Stimulated activated CD8-positive, alpha-beta memory T cell treated with anti-CD3 and anti-CD28 coated beads, Interleukin-4, amount 100 ng/mL, for 24 hours (primary cell): Measurements from ENCODE around the gene PITRM1.

ENCODE experiments used
- DNase-seq: peaks from one replicate; pipeline ENCODE4 v3.0.0-alpha.2; 2020; ENCODE audit warnings: low read depth

Gene PITRM1

GRCh38 chr10:3139216-3139910 lies 33.2 kb downstream of the PITRM1 start:
- no peak for DNase-seq

GRCh38 chr10:3137958-3138726 lies 34.4 kb downstream of the PITRM1 start:
- DNase-seq: no peak

- no peak for DNase-seq
Observed at GRCh38 chr10:3136763-3137611, 35.6 kb downstream of the PITRM1 start.

GRCh38 chr10:3136336-3136735 lies 36.2 kb downstream of the PITRM1 start:
- no peak for DNase-seq

GRCh38 chr10:3135006-3135405 lies 37.6 kb downstream of the PITRM1 start:
- DNase-seq: no peak

GRCh38 chr10:3133948-3134347 lies 38.6 kb downstream of the PITRM1 start:
- no peak for DNase-seq

GRCh38 chr10:3132036-3133025 lies 40.3 kb downstream of the PITRM1 start:
- no peak for DNase-seq

- DNase-seq: no peak
Observed at GRCh38 chr10:3131098-3131497, 41.5 kb downstream of the PITRM1 start.

- DNase-seq: no peak
Observed at GRCh38 chr10:3129581-3130340, 42.8 kb downstream of the PITRM1 start.

GRCh38 chr10:3128379-3129130 lies 44.0 kb downstream of the PITRM1 start:
- no peak for DNase-seq

GRCh38 chr10:3127921-3128320 lies 44.7 kb downstream of the PITRM1 start:
- no peak for DNase-seq

GRCh38 chr10:3126741-3127346 lies 45.7 kb downstream of the PITRM1 start:
- no peak for DNase-seq

- DNase-seq: no peak
Observed at GRCh38 chr10:3126249-3126648, 46.3 kb downstream of the PITRM1 start.

- DNase-seq: no peak
Observed at GRCh38 chr10:3125527-3126170, 46.9 kb downstream of the PITRM1 start.

- no peak for DNase-seq
Observed at GRCh38 chr10:3124412-3125175, 48.0 kb downstream of the PITRM1 start.

GRCh38 chr10:3123571-3124411 lies 48.8 kb downstream of the PITRM1 start:
- DNase-seq: no peak

- DNase-seq: no peak
Observed at GRCh38 chr10:3122486-3123205, 49.9 kb downstream of the PITRM1 start.
